ENCODE data around the gene MAMDC2. TPM values are rescaled to one million over a fixed set of nuclear protein-coding genes. Genes with fewer than 3 reads are reported as not detected.

The MAMDC2 gene
- total RNA-seq, 2 experiments from 2014 or later = not detected

GRCh38 chr9:70094747-70095146 lies 51.1 kb downstream of the MAMDC2 start:
- POLR2A ChIA-PET = no interaction called here
- CTCF ChIA-PET = no interaction called here

GRCh38 chr9:70097187-70097586 lies 53.5 kb downstream of the MAMDC2 start:
- ChIA-PET POLR2A (no interaction called here), CTCF (no interaction called here)

GRCh38 chr9:70100362-70100761 lies 56.7 kb downstream of the MAMDC2 start:
- POLR2A ChIA-PET = no interaction called here
- CTCF ChIA-PET = no interaction called here

- ChIA-PET CTCF (no interaction called here), POLR2A (no interaction called here)
Measured at GRCh38 chr9:70101265-70101664, 57.6 kb downstream of the MAMDC2 start.

GRCh38 chr9:70105147-70105546 lies 61.5 kb downstream of the MAMDC2 start:
- CTCF ChIA-PET = no interaction called here
- POLR2A ChIA-PET = no interaction called here

GRCh38 chr9:70106571-70106970 lies 62.9 kb downstream of the MAMDC2 start:
- ChIA-PET CTCF (no interaction called here), POLR2A (no interaction called here)

GRCh38 chr9:70107558-70107957 lies 63.9 kb downstream of the MAMDC2 start:
- ChIA-PET CTCF (no interaction called here), POLR2A (no interaction called here)

GRCh38 chr9:70108181-70108580 lies 64.5 kb downstream of the MAMDC2 start:
- CTCF ChIA-PET = no interaction called here

GRCh38 chr9:70110194-70111041 lies 66.8 kb downstream of the MAMDC2 start:
- POLR2A ChIA-PET = no interaction called here
- CTCF ChIA-PET = interaction anchor here (0.9 kb wide), 2 partner anchors 27 to 139 kb away, joined by 3 read pairs; no protein-coding TSS in a partner anchor

More at GRCh38 chr9:70108181-70108580, 64.5 kb downstream of the MAMDC2 start:
- POLR2A ChIA-PET = no interaction called here

GRCh38 chr9:70111042-70111602 lies 67.5 kb downstream of the MAMDC2 start:
- ChIA-PET POLR2A (no interaction called here), CTCF (interaction anchor here (0.9 to 1.9 kb wide), 3 partner anchors 10 to 140 kb away, joined by 3 to 8 read pairs (median 3); no protein-coding TSS in a partner anchor)

- ChIA-PET POLR2A (no interaction called here), CTCF (interaction anchor here (1.9 kb wide), 1 partner anchor 10 kb away, joined by 8 read pairs; no protein-coding TSS in a partner anchor)
Measured at GRCh38 chr9:70111641-70112236, 68.1 kb downstream of the MAMDC2 start.

GRCh38 chr9:70112981-70113380 lies 69.3 kb downstream of the MAMDC2 start:
- ChIA-PET POLR2A (no interaction called here), CTCF (interaction anchor here (0.9 to 1.9 kb wide), 3 partner anchors 8 to 193 kb away, joined by 3 to 8 read pairs (median 4); no protein-coding TSS in a partner anchor)

- ChIA-PET POLR2A (no interaction called here), CTCF (interaction anchor here (0.9 to 1.2 kb wide), 2 partner anchors 10 to 194 kb away, joined by 3 to 4 read pairs; no protein-coding TSS in a partner anchor)
Measured at GRCh38 chr9:70113403-70114022, 69.9 kb downstream of the MAMDC2 start.

- CTCF ChIA-PET = no interaction called here
- POLR2A ChIA-PET = no interaction called here
Measured at GRCh38 chr9:70114898-70115297, 71.2 kb downstream of the MAMDC2 start.

GRCh38 chr9:70117835-70118319 lies 74.2 kb downstream of the MAMDC2 start:
- ChIA-PET CTCF (no interaction called here), POLR2A (no interaction called here)

- ChIA-PET CTCF (no interaction called here), POLR2A (no interaction called here)
Measured at GRCh38 chr9:70119786-70120185, 76.1 kb downstream of the MAMDC2 start.

GRCh38 chr9:70120834-70121510 lies 77.3 kb downstream of the MAMDC2 start:
- ChIA-PET CTCF (interaction anchor here (2.7 kb wide), 1 partner anchor 9 kb away, joined by 8 read pairs; no protein-coding TSS in a partner anchor), POLR2A (no interaction called here)

GRCh38 chr9:70121818-70122436 lies 78.3 kb downstream of the MAMDC2 start:
- ChIA-PET POLR2A (no interaction called here), CTCF (interaction anchor here (0.6 to 2.7 kb wide), 2 partner anchors 10 to 146 kb away, joined by 3 to 8 read pairs; no protein-coding TSS in a partner anchor)

GRCh38 chr9:70123695-70124094 lies 80.0 kb downstream of the MAMDC2 start:
- CTCF ChIA-PET = interaction anchor here (1.3 kb wide), 1 partner anchor 39 kb away, joined by 3 read pairs; no protein-coding TSS in a partner anchor
- POLR2A ChIA-PET = no interaction called here
